ENCODE results near the gene KLHL3.

KLHL3 gene

DNA sequence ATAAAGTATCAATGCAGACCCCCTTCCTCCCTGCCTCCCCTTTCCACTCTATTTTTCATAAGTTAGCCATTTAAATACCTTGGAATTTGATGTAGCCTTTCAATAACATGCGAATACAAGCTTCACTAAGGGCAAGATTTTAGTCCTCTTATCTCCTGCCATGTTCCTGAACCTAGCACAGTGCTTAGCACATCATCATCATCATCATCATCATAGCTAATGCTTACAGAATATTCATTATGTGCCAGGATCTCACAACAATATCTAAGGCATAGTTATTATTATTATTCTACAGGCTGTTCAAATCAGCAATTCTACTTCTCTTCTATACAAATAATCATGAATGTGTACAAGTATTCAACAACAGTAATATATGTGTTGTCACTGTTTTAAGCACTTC is 20.4 kb downstream of the KLHL3 start:
- no peak overlapping the region for H3K27ac ChIP-seq
- TF ChIP-seq ZFX (IDR thresholded peaks at IDR 0.05; ENCODE audit: borderline replicate concordance): no peak
- TF ChIP-seq, protein P1, sequence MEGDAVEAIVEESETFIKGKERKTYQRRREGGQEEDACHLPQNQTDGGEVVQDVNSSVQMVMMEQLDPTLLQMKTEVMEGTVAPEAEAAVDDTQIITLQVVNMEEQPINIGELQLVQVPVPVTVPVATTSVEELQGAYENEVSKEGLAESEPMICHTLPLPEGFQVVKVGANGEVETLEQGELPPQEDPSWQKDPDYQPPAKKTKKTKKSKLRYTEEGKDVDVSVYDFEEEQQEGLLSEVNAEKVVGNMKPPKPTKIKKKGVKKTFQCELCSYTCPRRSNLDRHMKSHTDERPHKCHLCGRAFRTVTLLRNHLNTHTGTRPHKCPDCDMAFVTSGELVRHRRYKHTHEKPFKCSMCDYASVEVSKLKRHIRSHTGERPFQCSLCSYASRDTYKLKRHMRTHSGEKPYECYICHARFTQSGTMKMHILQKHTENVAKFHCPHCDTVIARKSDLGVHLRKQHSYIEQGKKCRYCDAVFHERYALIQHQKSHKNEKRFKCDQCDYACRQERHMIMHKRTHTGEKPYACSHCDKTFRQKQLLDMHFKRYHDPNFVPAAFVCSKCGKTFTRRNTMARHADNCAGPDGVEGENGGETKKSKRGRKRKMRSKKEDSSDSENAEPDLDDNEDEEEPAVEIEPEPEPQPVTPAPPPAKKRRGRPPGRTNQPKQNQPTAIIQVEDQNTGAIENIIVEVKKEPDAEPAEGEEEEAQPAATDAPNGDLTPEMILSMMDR (IDR thresholded peaks at IDR 0.05): no peak

- no peak overlapping the region for H3K27ac ChIP-seq
- TF ChIP-seq, protein P1 (IDR thresholded peaks at IDR 0.05): no peak
- TF ChIP-seq ZFX (IDR thresholded peaks at IDR 0.05; ENCODE audit: borderline replicate concordance): no peak
Observed at GRCh38 chr5:137714946-137715345, 20.9 kb downstream of the KLHL3 start.

- no peak overlapping the region for H3K27ac ChIP-seq
- TF ChIP-seq ZFX (IDR thresholded peaks at IDR 0.05; ENCODE audit: borderline replicate concordance): no peak
- TF ChIP-seq, protein P1 (IDR thresholded peaks at IDR 0.05): no peak
Observed at GRCh38 chr5:137714494-137714893, 21.4 kb downstream of the KLHL3 start.

- H3K27ac ChIP-seq: no peak overlapping the region
- TF ChIP-seq ZFX (IDR thresholded peaks at IDR 0.05; ENCODE audit: borderline replicate concordance): no peak
- TF ChIP-seq, protein P1 (IDR thresholded peaks at IDR 0.05): no peak
Observed at GRCh38 chr5:137712139-137712667, 23.7 kb downstream of the KLHL3 start.

DNA sequence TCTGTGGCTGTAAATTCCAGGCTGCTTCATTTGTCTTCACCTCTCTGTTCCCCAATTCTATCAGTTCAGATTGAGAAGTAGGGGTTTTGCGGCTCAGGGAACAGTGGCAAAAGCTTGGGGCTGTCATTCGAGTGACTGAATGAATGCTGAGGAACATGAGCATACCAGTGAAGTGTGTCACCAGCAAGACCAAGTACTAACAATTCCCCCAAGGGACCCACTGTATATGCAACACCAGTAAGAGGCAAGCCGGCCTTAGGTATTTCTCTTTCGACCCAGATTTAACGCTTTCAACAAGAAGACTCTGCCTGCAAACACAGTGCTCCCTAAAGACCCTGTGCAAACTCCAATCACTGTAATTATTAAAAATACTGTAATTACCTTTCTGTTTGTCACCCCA is 25.8 kb downstream of the KLHL3 start:
- H3K27ac ChIP-seq: no peak overlapping the region
- no peak for TF ChIP-seq ZFX (IDR thresholded peaks at IDR 0.05; ENCODE audit: borderline replicate concordance)
- TF ChIP-seq, protein P1 (IDR thresholded peaks at IDR 0.05): no peak

- H3K27ac ChIP-seq: no peak overlapping the region
- no peak for TF ChIP-seq ZFX (IDR thresholded peaks at IDR 0.05; ENCODE audit: borderline replicate concordance)
- TF ChIP-seq, protein P1 (IDR thresholded peaks at IDR 0.05): no peak
Observed at GRCh38 chr5:137708796-137709559, 26.9 kb downstream of the KLHL3 start.

GRCh38 chr5:137708062-137708461 is 27.8 kb downstream of the KLHL3 start:
- no peak overlapping the region for H3K27ac ChIP-seq
- no peak for TF ChIP-seq ZFX (IDR thresholded peaks at IDR 0.05; ENCODE audit: borderline replicate concordance)
- TF ChIP-seq, protein P1 (IDR thresholded peaks at IDR 0.05): no peak

Data from 22Rv1 (cell line).